DMS79 treated with DMSO at 0.1 percent for 48 hours (cell line): ENCODE measurements around the gene SERTAD3.
"Not testable (repeated sequence)": the region's sequence is repeated elsewhere in the genome, so short reads cannot be mapped to it uniquely, and the experiment has no call there.

Experiments
- DNase-seq: peaks from one replicate; lab custom pipeline; 2025; lab: John Stamatoyannopoulos, UW

The SERTAD3 gene

GRCh38 chr19:40457953-40458596, 13.9 kb upstream of the SERTAD3 start:
- DNase-seq: no peak

GRCh38 chr19:40457048-40457447, 12.9 kb upstream of the SERTAD3 start:
- DNase-seq: no peak

GRCh38 chr19:40453943-40454342, 9.8 kb upstream of the SERTAD3 start:
- DNase-seq: not testable (repeated sequence)

DNA sequence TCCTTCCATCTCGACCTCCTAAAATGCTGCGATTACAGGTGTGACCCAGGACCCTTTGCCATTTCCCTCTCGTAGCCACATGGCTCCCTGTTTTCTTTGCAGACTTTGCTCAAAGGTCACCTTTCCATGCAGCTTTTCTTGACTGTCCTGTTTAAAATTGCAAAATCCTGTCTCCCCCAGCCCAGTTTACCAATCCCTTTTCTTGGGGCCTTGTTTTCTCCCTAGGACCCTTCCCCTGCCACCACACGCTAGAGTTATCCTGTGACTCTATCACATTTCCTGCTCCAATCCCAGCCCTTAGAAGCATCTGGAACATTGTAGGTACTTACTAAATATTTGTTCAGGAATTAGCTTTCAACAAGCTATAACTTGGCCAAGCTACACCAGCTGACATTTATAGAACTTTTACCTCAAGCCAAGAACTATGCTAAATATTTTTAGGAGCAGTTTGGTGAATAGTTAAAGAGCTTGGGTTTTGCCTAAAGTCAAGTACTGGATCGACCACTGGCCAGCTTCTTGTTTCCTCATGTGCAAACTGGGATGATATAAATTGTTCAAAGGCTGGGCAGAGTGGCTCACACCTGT, 9.1 kb upstream of the SERTAD3 start:
- no peak for DNase-seq

DNA sequence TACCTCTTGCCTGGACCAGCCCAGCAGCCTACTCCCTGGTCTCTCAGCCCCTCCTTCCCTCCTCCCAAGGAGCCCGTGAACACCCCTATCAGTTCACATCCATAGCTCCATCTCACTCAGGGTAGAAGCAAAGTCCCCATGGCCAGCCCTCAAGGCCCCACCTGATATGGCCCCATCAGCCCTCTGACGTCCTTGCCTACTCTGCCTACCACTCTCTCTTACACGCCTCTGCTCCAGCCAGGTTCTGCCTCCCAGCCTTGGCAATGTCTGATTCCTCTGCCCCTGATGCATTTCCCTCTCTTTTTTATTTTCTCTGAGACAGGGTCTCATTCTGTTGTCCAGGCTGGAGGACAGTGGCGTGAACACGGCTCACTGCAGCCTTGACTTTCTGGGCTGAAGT, 7.9 kb upstream of the SERTAD3 start:
- DNase-seq: no peak

- DNase-seq: no peak
These were observed 6.5 kb upstream of the SERTAD3 start for GRCh38 chr19:40450664-40451063.

- DNase-seq: no peak
These were observed 5.4 kb upstream of the SERTAD3 start for GRCh38 chr19:40449506-40449905.

DNA sequence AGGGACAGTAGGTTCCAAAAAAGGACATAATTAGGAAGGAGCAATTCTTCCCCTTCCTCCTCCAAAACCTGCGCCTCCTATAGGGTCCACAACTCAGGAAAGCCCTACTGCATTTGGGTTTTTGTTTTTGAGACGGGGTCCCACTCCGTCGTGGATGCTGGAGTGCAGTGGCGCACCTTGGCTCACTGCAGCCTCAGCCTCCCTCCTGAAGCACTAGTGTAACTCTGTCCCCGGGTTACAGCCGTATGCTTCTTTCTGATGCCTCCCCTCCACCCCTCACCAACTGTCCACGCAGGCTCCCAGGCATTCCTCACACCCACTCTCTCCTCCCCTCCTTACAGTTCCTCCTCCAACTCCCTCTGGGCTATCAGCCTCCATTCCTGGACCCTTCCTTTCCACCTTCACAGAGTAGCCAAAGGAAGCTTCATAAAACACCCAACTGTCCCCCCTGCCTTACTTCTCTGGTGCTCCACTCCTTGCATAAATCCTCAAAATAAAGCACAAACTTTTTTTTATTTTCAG, 2.2 kb upstream of the SERTAD3 start:
- DNase-seq: no peak

- no peak for DNase-seq
These were observed 1.7 kb upstream of the SERTAD3 start for GRCh38 chr19:40445780-40446262.

- DNase-seq: no peak
These were observed 734 bp upstream of the SERTAD3 start for GRCh38 chr19:40444825-40445312.

GRCh38 chr19:40443131-40443999, 770 bp downstream of the SERTAD3 start:
- DNase-seq: peak; percentile 92

- no peak for DNase-seq
These were observed 1.6 kb downstream of the SERTAD3 start for GRCh38 chr19:40442328-40443130.

- no peak for DNase-seq
These were observed 2.3 kb downstream of the SERTAD3 start for GRCh38 chr19:40441719-40442253.

GRCh38 chr19:40438284-40438683, 5.9 kb downstream of the SERTAD3 start:
- DNase-seq: no peak

DNA sequence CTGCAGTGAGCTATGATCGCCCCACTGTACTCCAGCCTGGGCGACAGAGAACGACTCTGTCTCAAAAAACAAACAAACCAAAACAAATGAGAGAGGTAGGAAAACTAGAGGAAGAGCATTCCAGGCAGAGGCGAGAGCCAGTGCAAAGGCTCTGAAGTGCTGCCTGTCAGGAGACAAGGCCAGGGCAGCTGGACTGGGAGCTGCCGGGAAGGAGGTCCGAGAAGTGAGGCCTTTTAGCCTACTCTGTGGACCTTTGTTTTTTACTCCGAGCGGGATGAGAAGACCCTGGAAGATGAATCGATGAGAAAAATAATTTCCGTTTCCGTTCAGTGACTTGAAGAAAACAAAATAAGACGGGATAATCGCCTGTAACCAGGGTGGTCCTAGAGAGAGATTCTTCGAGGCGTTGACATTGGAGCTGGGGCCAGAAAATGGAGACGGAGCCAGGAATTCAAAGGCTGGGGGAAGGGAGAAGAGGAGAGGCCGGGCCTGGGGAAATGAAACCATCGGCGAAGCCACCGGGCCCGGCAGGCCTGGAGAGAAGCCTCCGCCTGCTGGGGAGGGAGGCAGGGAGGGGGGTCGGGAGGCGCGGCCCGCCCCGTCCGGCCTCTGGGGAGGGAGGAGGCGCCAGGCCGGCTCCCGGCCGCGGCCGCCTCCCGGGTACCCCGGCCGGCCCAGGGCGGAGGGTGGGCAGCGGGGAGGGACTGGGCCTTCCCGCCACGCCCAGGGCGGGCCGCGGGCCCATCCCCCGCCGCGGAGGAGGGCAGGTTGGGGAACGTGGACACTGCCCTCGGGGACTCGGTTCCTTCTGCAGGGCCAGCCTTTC, 10.5 kb downstream of the SERTAD3 start:
- DNase-seq: peak; percentile 84

- peak; percentile 51 for DNase-seq
These were observed 11.4 kb downstream of the SERTAD3 start for GRCh38 chr19:40432760-40433159.

GRCh38 chr19:40431698-40432097, 12.4 kb downstream of the SERTAD3 start:
- no peak for DNase-seq

- not testable (repeated sequence) for DNase-seq
These were observed 13.9 kb downstream of the SERTAD3 start for GRCh38 chr19:40430242-40430641.

DNA sequence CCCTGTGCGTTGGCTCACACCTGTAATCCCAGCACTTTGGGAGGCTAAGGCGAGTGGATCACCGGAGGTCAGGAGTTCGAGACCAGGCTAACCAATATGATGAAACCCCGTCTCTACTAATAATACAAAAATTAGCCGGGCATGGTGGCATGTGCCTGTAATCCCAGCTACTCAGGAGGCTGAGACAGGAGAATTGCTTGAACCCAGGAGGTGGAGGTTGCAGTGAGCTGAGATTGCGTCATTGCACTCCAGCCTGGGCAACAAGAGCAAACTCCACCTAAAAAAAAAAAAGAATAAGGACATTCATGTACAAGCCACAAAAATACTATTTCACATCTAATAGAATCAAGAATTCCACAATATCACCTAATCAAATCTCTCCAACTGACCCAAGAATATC, 15.9 kb downstream of the SERTAD3 start:
- not testable (repeated sequence) for DNase-seq
